Jurkat, Clone E6-1 (cell line): ENCODE data around the gene CNOT11. TPM values are rescaled to one million over a fixed set of nuclear protein-coding genes. Genes with fewer than 3 reads are reported as not detected.
"Not testable (repeated sequence)": the region's sequence is repeated elsewhere in the genome, so short reads cannot be mapped to it uniquely, and the experiment has no call there.

Experiments used
- DNase-seq: peaks from one replicate; pipeline ENCODE4 v3.0.0-alpha.2; 2011; ENCODE audit warnings: low read depth, low spot score
- H3K4me3 ChIP-seq: 2 replicates; pipeline ENCODE4 v1.5.1; 2011; ENCODE audit warnings: mild to moderate bottlenecking, low read length, control low read depth, moderate library complexity
- polyA plus RNA-seq: library from polyadenylated mRNA; unstranded; fragments of >200 nt; gene quantifications from one replicate; pipeline ENCODE4 v1.2.1, GENCODE V29; 2012; ENCODE audit warnings: missing spikeins; ENCODE audit not compliant: insufficient read length, insufficient read depth

The CNOT11 gene
- polyA plus RNA-seq: 57.0 TPM

- H3K4me3 ChIP-seq: peak within 1 kb of the TSS; percentile 98
- peak; percentile 98 for DNase-seq
Measured at GRCh38 chr2:101252408-101253012, at the start of gene CNOT11. TSS of gene CNOT11 (plus strand) at chr2:101252886. CDS start at chr2:101252965, 79 bp downstream.

GRCh38 chr2:101204400-101205115 lies 48.1 kb upstream of the CNOT11 start:
- DNase-seq: no peak
- H3K4me3 ChIP-seq: no peak overlapping the region

GRCh38 chr2:101205521-101206479 lies 46.9 kb upstream of the CNOT11 start:
- peak overlapping the region; percentile 22 for H3K4me3 ChIP-seq
- DNase-seq: peak; percentile 65

GRCh38 chr2:101208830-101209229 lies 43.9 kb upstream of the CNOT11 start:
- H3K4me3 ChIP-seq: no peak overlapping the region
- no peak for DNase-seq

GRCh38 chr2:101219246-101219645 lies 33.4 kb upstream of the CNOT11 start:
- no peak for DNase-seq
- no peak overlapping the region for H3K4me3 ChIP-seq

- not testable (repeated sequence) for H3K4me3 ChIP-seq, DNase-seq
Measured at GRCh38 chr2:101220091-101220490, 32.6 kb upstream of the CNOT11 start.

- peak; percentile 99 for DNase-seq
- no peak overlapping the region for H3K4me3 ChIP-seq
Measured at GRCh38 chr2:101223814-101224231, 28.9 kb upstream of the CNOT11 start.

- DNase-seq: no peak
- no peak overlapping the region for H3K4me3 ChIP-seq
Measured at GRCh38 chr2:101230541-101231001, 22.1 kb upstream of the CNOT11 start.

- no peak overlapping the region for H3K4me3 ChIP-seq
Measured at GRCh38 chr2:101231240-101231639, 21.4 kb upstream of the CNOT11 start.

GRCh38 chr2:101231937-101232730 lies 20.6 kb upstream of the CNOT11 start:
- no peak for DNase-seq
- H3K4me3 ChIP-seq: no peak overlapping the region

More at GRCh38 chr2:101231240-101231639, 21.4 kb upstream of the CNOT11 start:
- DNase-seq: no peak

- no peak overlapping the region for H3K4me3 ChIP-seq
- DNase-seq: no peak
Measured at GRCh38 chr2:101232770-101233169, 19.9 kb upstream of the CNOT11 start.

- H3K4me3 ChIP-seq: no peak overlapping the region
- no peak for DNase-seq
Measured at GRCh38 chr2:101234169-101234938, 18.3 kb upstream of the CNOT11 start.

- DNase-seq, H3K4me3 ChIP-seq: not testable (repeated sequence)
Measured at GRCh38 chr2:101235956-101236355, 16.7 kb upstream of the CNOT11 start.

- not testable (repeated sequence) for DNase-seq, H3K4me3 ChIP-seq
Measured at GRCh38 chr2:101237944-101238343, 14.7 kb upstream of the CNOT11 start.

GRCh38 chr2:101238930-101239759 lies 13.5 kb upstream of the CNOT11 start:
- H3K4me3 ChIP-seq: no peak overlapping the region
- DNase-seq: no peak

GRCh38 chr2:101239760-101240118 lies 12.9 kb upstream of the CNOT11 start:
- not testable (repeated sequence) for DNase-seq, H3K4me3 ChIP-seq

- not testable (repeated sequence) for H3K4me3 ChIP-seq, DNase-seq
Measured at GRCh38 chr2:101240694-101241093, 12.0 kb upstream of the CNOT11 start.
